GM18873 (cell line): ENCODE measurements around the gene ZNF644.

Experiments used
- ATAC-seq: cut with Tn5 transposase; IDR thresholded peaks from one replicate; pipeline ENCODE4 v1.9.1; 2021; ENCODE audit warnings: mild to moderate bottlenecking, moderate library complexity, moderate number of reproducible peaks; ENCODE audit not compliant: unreplicated experiment, low FRiP score

The ZNF644 gene

DNA sequence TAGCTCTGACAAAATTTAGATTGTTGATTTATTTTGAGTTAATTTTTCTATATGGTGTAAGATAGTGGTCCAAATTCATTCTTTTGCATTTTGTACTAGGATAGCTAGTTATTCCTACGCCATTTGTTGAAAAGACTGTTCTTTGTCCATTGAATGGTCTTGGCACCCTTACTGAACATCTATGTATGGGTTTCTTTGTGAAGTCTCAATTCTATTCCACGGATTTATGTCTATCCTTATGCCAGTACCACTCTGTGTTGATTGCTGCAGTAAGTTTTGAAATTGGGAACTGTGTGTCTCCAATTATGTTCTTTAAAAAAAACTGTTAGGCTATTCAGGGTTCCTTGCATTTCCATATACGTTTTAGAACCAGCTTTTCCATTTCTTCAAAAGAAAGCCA lies 145.7 kb downstream of the ZNF644 start:
- no peak for ATAC-seq
